HEK293 (cell line): ENCODE results near the gene TAF10.

Source experiments
- KLF16 ChIP-seq: fragments of 450-650 bp; formaldehyde crosslinking; IDR thresholded peaks from 2 replicates; pipeline ENCODE4 v1.5.1; 2017; ENCODE audit warnings: missing biosample characterization, missing genetic modification characterization
- ZNF239 ChIP-seq: fragments of 450-650 bp; formaldehyde crosslinking; IDR thresholded peaks from 2 replicates; pipeline ENCODE4 v1.5.1; 2016; ENCODE audit warnings: missing biosample characterization, missing genetic modification characterization

DNA sequence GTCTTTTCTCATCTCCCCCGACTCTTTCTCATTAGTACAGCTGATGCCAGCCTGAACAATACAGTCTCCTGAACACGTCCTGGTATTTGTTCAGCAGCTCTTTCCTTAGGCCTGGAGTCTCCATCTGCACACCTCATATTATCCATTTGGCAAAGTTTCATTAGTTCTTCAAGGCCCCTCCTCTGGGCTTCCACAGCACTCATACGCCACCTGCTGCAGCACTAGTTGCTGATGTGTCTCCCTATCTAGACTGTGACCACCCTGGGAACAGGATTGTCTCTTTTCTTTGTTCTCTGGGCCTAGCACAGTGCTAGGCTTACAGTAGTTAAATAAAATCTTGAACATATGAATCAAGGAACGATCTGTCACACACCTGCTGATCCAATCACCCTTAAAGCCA is 26.4 kb upstream of the TAF10 start:
- TF ChIP-seq KLF16 = no peak
- no peak for TF ChIP-seq ZNF239 (tag by site-specific recombination)
